Gastrocnemius medialis (tissue), 4 donors: ENCODE measurements around the gene THNSL1.
"Not testable (repeated sequence)": the region's sequence is repeated elsewhere in the genome, so short reads cannot be mapped to it uniquely, and the experiment has no call there.

Source experiments
- CTCF ChIP-seq, 5 experiments: fragments of 450-650 bp in 3 of 5; fragments of 200-600 bp in 2 of 5; sonication (generic) in 2 of 5; IDR thresholded peaks in 4 of 5; conservative IDR thresholded peaks in 1 of 5; 1 replicate in 4 of 5; 2 replicates in 1 of 5; pipeline ENCODE4 v1.5.1; 2016 to 2019; ENCODE audit warnings: antibody characterized with exemption in 5 of 5, mild to moderate bottlenecking in 3 of 5, moderate library complexity in 3 of 5
- POLR2A ChIP-seq, 2 donors: fragments of 450-650 bp; IDR thresholded peaks; one replicate each; pipeline ENCODE4 v1.6.1; 2017; ENCODE audit warnings: antibody characterized with exemption in 2 of 2, mild to moderate bottlenecking in 2 of 2, moderate library complexity in 2 of 2

GRCh38 chr10:25011591-25011990, 4.8 kb upstream of the THNSL1 start:
- TF ChIP-seq CTCF (IDR thresholded peaks at IDR 0.05 in 4 of 5, conservative IDR thresholded peaks at IDR 0.05 in 1 of 5); POLR2A (IDR thresholded peaks at IDR 0.05): not testable (repeated sequence)
